ENCODE results near the gene AKAP13.

- TF ChIP-seq RAD21 (conservative IDR thresholded peaks at IDR 0.05 in 1 of 2, IDR thresholded peaks at IDR 0.05 in 1 of 2) (no peak), POLR2AphosphoS2 (conservative IDR thresholded peaks at IDR 0.05; ENCODE audit: low read length) (no peak)
Observed at GRCh38 chr15:85340321-85340665, 40.1 kb upstream of the AKAP13 start.
